H9 (cell line): ENCODE data around the gene CCN5. TPM values are rescaled to one million over a fixed set of nuclear protein-coding genes. Genes with fewer than 3 reads are reported as not detected.

Experiments used
- DNase-seq: peaks from one replicate; pipeline ENCODE4 v3.0.0-alpha.2; 2017
- H2AFZ ChIP-seq: one replicate; pipeline ENCODE4 v1.6.1; 2013; ENCODE audit warnings: mild to moderate bottlenecking, low read length, control low read depth, moderate library complexity
- H2AK5ac ChIP-seq: 2 replicates; pipeline ENCODE4 v1.6.1; 2013; ENCODE audit warnings: low read length, control low read depth, mixed read lengths; ENCODE audit not compliant: insufficient read length
- H2BK120ac ChIP-seq: one replicate; pipeline ENCODE4 v1.6.1; 2013; ENCODE audit warnings: low read depth, mild to moderate bottlenecking, low read length, control low read depth, inconsistent platforms; ENCODE audit not compliant: poor library complexity, severe bottlenecking
- H2BK12ac ChIP-seq: 2 replicates; pipeline ENCODE4 v1.6.1; 2013; ENCODE audit warnings: low read length, control low read depth, mixed read lengths, low read depth; ENCODE audit not compliant: insufficient read length
- H2BK15ac ChIP-seq: 2 replicates; pipeline ENCODE4 v1.6.1; 2013; ENCODE audit warnings: low read depth, low read length, control low read depth
- H2BK20ac ChIP-seq: one replicate; pipeline ENCODE4 v1.6.1; 2013; ENCODE audit warnings: low read depth, mild to moderate bottlenecking, low read length, control low read depth, inconsistent platforms; ENCODE audit not compliant: poor library complexity, severe bottlenecking
- H2BK5ac ChIP-seq: 2 replicates; pipeline ENCODE4 v1.6.1; 2013; ENCODE audit warnings: low read length, control low read depth, mixed read lengths; ENCODE audit not compliant: insufficient read length
- H3K14ac ChIP-seq: 2 replicates; pipeline ENCODE4 v1.6.1; 2013; ENCODE audit warnings: low read length, control low read depth; ENCODE audit not compliant: insufficient read depth
- H3K18ac ChIP-seq: 2 replicates; pipeline ENCODE4 v1.6.1; 2013; ENCODE audit warnings: low read depth, mild to moderate bottlenecking, mixed read lengths, low read length, control low read depth; ENCODE audit not compliant: insufficient read length
- H3K23ac ChIP-seq: 2 replicates; pipeline ENCODE4 v1.6.1; 2013; ENCODE audit warnings: low read length, control low read depth, mixed read lengths, low read depth; ENCODE audit not compliant: insufficient read length
- H3K23me2 ChIP-seq: 2 replicates; pipeline ENCODE4 v1.6.1; 2013; ENCODE audit warnings: low read depth, mild to moderate bottlenecking, mixed read lengths, low read length, control low read depth; ENCODE audit not compliant: insufficient read length, poor library complexity, severe bottlenecking
- H3K27ac ChIP-seq: 2 replicates; pipeline ENCODE4 v1.5.1; 2013; ENCODE audit warnings: low read length, control low read depth, mixed read lengths, low read depth; ENCODE audit not compliant: insufficient read length
- H3K27me3 ChIP-seq: 2 replicates; pipeline ENCODE4 v1.6.1; 2013; ENCODE audit warnings: low read length, control low read depth, inconsistent platforms; ENCODE audit not compliant: insufficient read depth
- H3K4ac ChIP-seq: 2 replicates; pipeline ENCODE4 v1.6.1; 2013; ENCODE audit warnings: low read depth, mild to moderate bottlenecking, control low read depth, inconsistent platforms, low read length, moderate library complexity
- H3K4me1 ChIP-seq: 2 replicates; pipeline ENCODE4 v1.6.1; 2013; ENCODE audit warnings: low read length, control low read depth, inconsistent platforms; ENCODE audit not compliant: insufficient read depth
- H3K4me2 ChIP-seq: 2 replicates; pipeline ENCODE4 v1.6.1; 2013; ENCODE audit warnings: low read length, control low read depth, mixed read lengths; ENCODE audit not compliant: insufficient read length, insufficient read depth
- H3K56ac ChIP-seq: 2 replicates; pipeline ENCODE4 v1.6.1; 2013; ENCODE audit warnings: low read depth, mild to moderate bottlenecking, mixed read lengths, low read length, control low read depth; ENCODE audit not compliant: insufficient read length
- H3K79me1 ChIP-seq: 2 replicates; pipeline ENCODE4 v1.6.1; 2013; ENCODE audit warnings: low read depth, mild to moderate bottlenecking, moderate library complexity, low read length, control low read depth, inconsistent platforms; ENCODE audit not compliant: insufficient read depth, poor library complexity, severe bottlenecking
- H3K79me2 ChIP-seq: 2 replicates; pipeline ENCODE4 v1.6.1; 2013; ENCODE audit warnings: low read length, control low read depth, inconsistent platforms; ENCODE audit not compliant: insufficient read depth
- H3K9ac ChIP-seq: 2 replicates; pipeline ENCODE4 v1.6.1; 2013; ENCODE audit warnings: low read length, control low read depth, mixed read lengths; ENCODE audit not compliant: insufficient read length; ENCODE audit errors: extremely low read depth
- H3K9me3 ChIP-seq: one replicate; pipeline ENCODE4 v1.6.1; 2013; ENCODE audit warnings: low read depth, low read length, inconsistent platforms; ENCODE audit not compliant: control insufficient read depth
- H3T11ph ChIP-seq: one replicate; pipeline ENCODE4 v1.6.1; 2013; ENCODE audit warnings: mild to moderate bottlenecking, low read length, control low read depth, inconsistent platforms
- H4K20me1 ChIP-seq: one replicate; pipeline ENCODE4 v1.6.1; 2013; ENCODE audit not compliant: control insufficient read depth, insufficient read length, insufficient read depth
- H4K5ac ChIP-seq: 2 replicates; pipeline ENCODE4 v1.6.1; 2013; ENCODE audit warnings: low read depth, mild to moderate bottlenecking, mixed read lengths, low read length, control low read depth; ENCODE audit not compliant: insufficient read length
- H4K8ac ChIP-seq: replicated peaks from 2 replicates; pipeline ENCODE4 v1.6.1; 2013; ENCODE audit warnings: low read length, control low read depth, mixed read lengths, low read depth; ENCODE audit not compliant: insufficient read length
- H4K91ac ChIP-seq: 2 replicates; pipeline ENCODE4 v1.6.1; 2013; ENCODE audit warnings: low read depth, mild to moderate bottlenecking, moderate library complexity, mixed read lengths, low read length, control low read depth; ENCODE audit not compliant: insufficient read length
- H3K27ac Mint-ChIP-seq, 3 experiments: 2 replicates in 2 of 3; 3 replicates in 1 of 3; pipeline ENCODE4 v1.8.0; 2020 to 2021; ENCODE audit warnings: mixed read lengths in 3 of 3, mild to moderate bottlenecking in 1 of 3, moderate library complexity in 1 of 3
- H3K27me3 Mint-ChIP-seq: 2 replicates; pipeline ENCODE4 v1.8.0; 2021; ENCODE audit warnings: low read depth, mild to moderate bottlenecking, moderate library complexity, mixed read lengths
- H3K36me3 Mint-ChIP-seq, 3 experiments: 2 replicates in 2 of 3; 3 replicates in 1 of 3; pipeline ENCODE4 v1.8.0; 2020 to 2021; ENCODE audit warnings: low read depth in 3 of 3, mixed read lengths in 3 of 3; ENCODE audit not compliant: insufficient read depth in 1 of 3
- H3K4me1 Mint-ChIP-seq, 2 experiments: 2 replicates each; pipeline ENCODE4 v1.8.0; 2020; ENCODE audit warnings: mixed read lengths in 2 of 2
- H3K4me3 Mint-ChIP-seq, 2 experiments: 2 replicates in 1 of 2; 3 replicates in 1 of 2; pipeline ENCODE4 v1.8.0; 2020 to 2021; ENCODE audit warnings: mild to moderate bottlenecking in 2 of 2, mixed read lengths in 2 of 2, moderate library complexity in 1 of 2
- H3K9me3 Mint-ChIP-seq, 2 experiments: 2 replicates in 1 of 2; 3 replicates in 1 of 2; pipeline ENCODE4 v1.8.0; 2020; ENCODE audit warnings: mild to moderate bottlenecking in 2 of 2, mixed read lengths in 2 of 2, moderate library complexity in 1 of 2
- CTCF ChIP-seq: fragments of 200-600 bp; sonication (generic); conservative IDR thresholded peaks from 3 replicates; pipeline ENCODE4 v1.8.0; 2021; ENCODE audit warnings: antibody characterized with exemption, mild to moderate bottlenecking
- WGBS: extraction: QIAGEN DNeasy Blood & Tissue Kit; methylation state at CpG from one replicate; pipeline ENCODE4 v1.1.7; 2013; ENCODE audit warnings: missing lambda C conversion rate, low lambda C conversion rate, mixed read lengths; ENCODE audit not compliant: insufficient read length; ENCODE audit errors: extremely low coverage; 5-methylcytosine and 5-hydroxymethylcytosine counted together
- total RNA-seq: library from RNA; stranded (reverse); gene quantifications from 2 replicates; pipeline ENCODE4 v1.2.1, GENCODE V29; 2021

CCN5 gene
- total RNA-seq, 1 experiment from 2014 or later = not detected

GRCh38 chr20:44703183-44703925, 11.8 kb upstream of the CCN5 start:
- Histone ChIP-seq H2BK12ac (no peak overlapping the region), H3K4me2 (no peak overlapping the region), H2BK15ac (no peak overlapping the region), H3K18ac (no peak overlapping the region), H4K5ac (no peak overlapping the region), H4K20me1 (no peaks in the 10 kb centered on the region), H2AFZ (no peak overlapping the region), H3K4ac (no peak overlapping the region), H4K91ac (no peak overlapping the region), H3K4me1 (peaks cover 6% of the 10 kb centered on the region; the same call in 1 of the 2 replicates), H3K27me3 (no peaks in the 10 kb centered on the region), H3K9ac (no peak overlapping the region), H2BK20ac (no peak overlapping the region), H3K23me2 (no peaks in the 10 kb centered on the region), H3K23ac (no peak overlapping the region), H3K9me3 (no peaks in the 10 kb centered on the region), H3K27ac (no peak overlapping the region), H3K79me2 (no peaks in the 10 kb centered on the region), H3T11ph (no peak overlapping the region), H3K14ac (no peak overlapping the region), H2BK120ac (no peak overlapping the region), H3K79me1 (no peaks in the 10 kb centered on the region), H2BK5ac (no peak overlapping the region), H3K56ac (no peak overlapping the region), H4K8ac (no peak overlapping the region), H2AK5ac (no peak overlapping the region)
- TF ChIP-seq CTCF = no peak
- peaks cover 16 to 30% of the 10 kb centered on the region in 2 experiments for H3K4me1 Mint-ChIP-seq
- DNase-seq = no peak
- H3K27me3 Mint-ChIP-seq = peaks cover 5% of the 10 kb centered on the region
- no CpG with 5 or more reads among the region's 12 CpGs for WGBS
- peak overlapping the region in 1 of 3 experiments; percentile 52; a peak in 2 of 7 replicates for H3K27ac Mint-ChIP-seq
- H3K9me3 Mint-ChIP-seq = no peaks in the 10 kb centered on the region
- no peak overlapping the region for H3K4me3 Mint-ChIP-seq
- H3K36me3 Mint-ChIP-seq = no peaks in the 10 kb centered on the region; a peak in 1 of 7 replicates
